H9 (cell line): ENCODE measurements around the gene C4orf36. TPM values are rescaled to one million over a fixed set of nuclear protein-coding genes. Genes with fewer than 3 reads are reported as not detected.

ENCODE experiments used
- DNase-seq: peaks from one replicate; pipeline ENCODE4 v3.0.0-alpha.2; 2017
- H2AFZ ChIP-seq: one replicate; pipeline ENCODE4 v1.6.1; 2013; ENCODE audit warnings: mild to moderate bottlenecking, low read length, control low read depth, moderate library complexity
- H2AK5ac ChIP-seq: 2 replicates; pipeline ENCODE4 v1.6.1; 2013; ENCODE audit warnings: low read length, control low read depth, mixed read lengths; ENCODE audit not compliant: insufficient read length
- H2BK120ac ChIP-seq: one replicate; pipeline ENCODE4 v1.6.1; 2013; ENCODE audit warnings: low read depth, mild to moderate bottlenecking, low read length, control low read depth, inconsistent platforms; ENCODE audit not compliant: poor library complexity, severe bottlenecking
- H2BK12ac ChIP-seq: 2 replicates; pipeline ENCODE4 v1.6.1; 2013; ENCODE audit warnings: low read length, control low read depth, mixed read lengths, low read depth; ENCODE audit not compliant: insufficient read length
- H2BK15ac ChIP-seq: 2 replicates; pipeline ENCODE4 v1.6.1; 2013; ENCODE audit warnings: low read depth, low read length, control low read depth
- H2BK20ac ChIP-seq: one replicate; pipeline ENCODE4 v1.6.1; 2013; ENCODE audit warnings: low read depth, mild to moderate bottlenecking, low read length, control low read depth, inconsistent platforms; ENCODE audit not compliant: poor library complexity, severe bottlenecking
- H2BK5ac ChIP-seq: 2 replicates; pipeline ENCODE4 v1.6.1; 2013; ENCODE audit warnings: low read length, control low read depth, mixed read lengths; ENCODE audit not compliant: insufficient read length
- H3K14ac ChIP-seq: 2 replicates; pipeline ENCODE4 v1.6.1; 2013; ENCODE audit warnings: low read length, control low read depth; ENCODE audit not compliant: insufficient read depth
- H3K18ac ChIP-seq: 2 replicates; pipeline ENCODE4 v1.6.1; 2013; ENCODE audit warnings: low read depth, mild to moderate bottlenecking, mixed read lengths, low read length, control low read depth; ENCODE audit not compliant: insufficient read length
- H3K23ac ChIP-seq: 2 replicates; pipeline ENCODE4 v1.6.1; 2013; ENCODE audit warnings: low read length, control low read depth, mixed read lengths, low read depth; ENCODE audit not compliant: insufficient read length
- H3K23me2 ChIP-seq: 2 replicates; pipeline ENCODE4 v1.6.1; 2013; ENCODE audit warnings: low read depth, mild to moderate bottlenecking, mixed read lengths, low read length, control low read depth; ENCODE audit not compliant: insufficient read length, poor library complexity, severe bottlenecking
- H3K27ac ChIP-seq: 2 replicates; pipeline ENCODE4 v1.5.1; 2013; ENCODE audit warnings: low read length, control low read depth, mixed read lengths, low read depth; ENCODE audit not compliant: insufficient read length
- H3K27me3 ChIP-seq: 2 replicates; pipeline ENCODE4 v1.6.1; 2013; ENCODE audit warnings: low read length, control low read depth, inconsistent platforms; ENCODE audit not compliant: insufficient read depth
- H3K4ac ChIP-seq: 2 replicates; pipeline ENCODE4 v1.6.1; 2013; ENCODE audit warnings: low read depth, mild to moderate bottlenecking, control low read depth, inconsistent platforms, low read length, moderate library complexity
- H3K4me1 ChIP-seq: 2 replicates; pipeline ENCODE4 v1.6.1; 2013; ENCODE audit warnings: low read length, control low read depth, inconsistent platforms; ENCODE audit not compliant: insufficient read depth
- H3K4me2 ChIP-seq: 2 replicates; pipeline ENCODE4 v1.6.1; 2013; ENCODE audit warnings: low read length, control low read depth, mixed read lengths; ENCODE audit not compliant: insufficient read length, insufficient read depth
- H3K56ac ChIP-seq: 2 replicates; pipeline ENCODE4 v1.6.1; 2013; ENCODE audit warnings: low read depth, mild to moderate bottlenecking, mixed read lengths, low read length, control low read depth; ENCODE audit not compliant: insufficient read length
- H3K79me1 ChIP-seq: 2 replicates; pipeline ENCODE4 v1.6.1; 2013; ENCODE audit warnings: low read depth, mild to moderate bottlenecking, moderate library complexity, low read length, control low read depth, inconsistent platforms; ENCODE audit not compliant: insufficient read depth, poor library complexity, severe bottlenecking
- H3K79me2 ChIP-seq: 2 replicates; pipeline ENCODE4 v1.6.1; 2013; ENCODE audit warnings: low read length, control low read depth, inconsistent platforms; ENCODE audit not compliant: insufficient read depth
- H3K9ac ChIP-seq: 2 replicates; pipeline ENCODE4 v1.6.1; 2013; ENCODE audit warnings: low read length, control low read depth, mixed read lengths; ENCODE audit not compliant: insufficient read length; ENCODE audit errors: extremely low read depth
- H3K9me3 ChIP-seq: one replicate; pipeline ENCODE4 v1.6.1; 2013; ENCODE audit warnings: low read depth, low read length, inconsistent platforms; ENCODE audit not compliant: control insufficient read depth
- H3T11ph ChIP-seq: one replicate; pipeline ENCODE4 v1.6.1; 2013; ENCODE audit warnings: mild to moderate bottlenecking, low read length, control low read depth, inconsistent platforms
- H4K20me1 ChIP-seq: one replicate; pipeline ENCODE4 v1.6.1; 2013; ENCODE audit not compliant: control insufficient read depth, insufficient read length, insufficient read depth
- H4K5ac ChIP-seq: 2 replicates; pipeline ENCODE4 v1.6.1; 2013; ENCODE audit warnings: low read depth, mild to moderate bottlenecking, mixed read lengths, low read length, control low read depth; ENCODE audit not compliant: insufficient read length
- H4K8ac ChIP-seq: replicated peaks from 2 replicates; pipeline ENCODE4 v1.6.1; 2013; ENCODE audit warnings: low read length, control low read depth, mixed read lengths, low read depth; ENCODE audit not compliant: insufficient read length
- H4K91ac ChIP-seq: 2 replicates; pipeline ENCODE4 v1.6.1; 2013; ENCODE audit warnings: low read depth, mild to moderate bottlenecking, moderate library complexity, mixed read lengths, low read length, control low read depth; ENCODE audit not compliant: insufficient read length
- H3K27ac Mint-ChIP-seq, 3 experiments: 2 replicates in 2 of 3; 3 replicates in 1 of 3; pipeline ENCODE4 v1.8.0; 2020 to 2021; ENCODE audit warnings: mixed read lengths in 3 of 3, mild to moderate bottlenecking in 1 of 3, moderate library complexity in 1 of 3
- H3K27me3 Mint-ChIP-seq: 2 replicates; pipeline ENCODE4 v1.8.0; 2021; ENCODE audit warnings: low read depth, mild to moderate bottlenecking, moderate library complexity, mixed read lengths
- H3K36me3 Mint-ChIP-seq, 3 experiments: 2 replicates in 2 of 3; 3 replicates in 1 of 3; pipeline ENCODE4 v1.8.0; 2020 to 2021; ENCODE audit warnings: low read depth in 3 of 3, mixed read lengths in 3 of 3; ENCODE audit not compliant: insufficient read depth in 1 of 3
- H3K4me1 Mint-ChIP-seq, 2 experiments: 2 replicates each; pipeline ENCODE4 v1.8.0; 2020; ENCODE audit warnings: mixed read lengths in 2 of 2
- H3K4me3 Mint-ChIP-seq, 2 experiments: 2 replicates in 1 of 2; 3 replicates in 1 of 2; pipeline ENCODE4 v1.8.0; 2020 to 2021; ENCODE audit warnings: mild to moderate bottlenecking in 2 of 2, mixed read lengths in 2 of 2, moderate library complexity in 1 of 2
- H3K9me3 Mint-ChIP-seq, 2 experiments: 2 replicates in 1 of 2; 3 replicates in 1 of 2; pipeline ENCODE4 v1.8.0; 2020; ENCODE audit warnings: mild to moderate bottlenecking in 2 of 2, mixed read lengths in 2 of 2, moderate library complexity in 1 of 2
- CTCF ChIP-seq: fragments of 200-600 bp; sonication (generic); conservative IDR thresholded peaks from 3 replicates; pipeline ENCODE4 v1.8.0; 2021; ENCODE audit warnings: antibody characterized with exemption, mild to moderate bottlenecking
- WGBS: extraction: QIAGEN DNeasy Blood & Tissue Kit; methylation state at CpG from one replicate; pipeline ENCODE4 v1.1.7; 2013; ENCODE audit warnings: missing lambda C conversion rate, low lambda C conversion rate, mixed read lengths; ENCODE audit not compliant: insufficient read length; ENCODE audit errors: extremely low coverage; 5-methylcytosine and 5-hydroxymethylcytosine counted together
- total RNA-seq: library from RNA; stranded (reverse); gene quantifications from 2 replicates; pipeline ENCODE4 v1.2.1, GENCODE V29; 2021

C4orf36 gene
- total RNA-seq, 1 experiment from 2014 or later, result 2.2 TPM

- no peak for DNase-seq
- H3K27me3 ChIP-seq, result no peaks in the 10 kb centered on the region
- no peak overlapping the region for H3K27ac ChIP-seq
These were observed 18.1 kb upstream of the C4orf36 start for GRCh38 chr4:86910369-86910768.

More at GRCh38 chr4:86910369-86910768, 18.1 kb upstream of the C4orf36 start:
- Histone ChIP-seq H2BK5ac (no peak overlapping the region), H3K9me3 (no peaks in the 10 kb centered on the region), H2BK12ac (no peak overlapping the region), H4K91ac (no peak overlapping the region), H3K79me2 (no peaks in the 10 kb centered on the region), H3K23ac (no peak overlapping the region), H3K56ac (no peak overlapping the region), H3K4ac (no peak overlapping the region), H3K18ac (no peak overlapping the region), H2BK120ac (no peak overlapping the region), H4K5ac (no peak overlapping the region), H4K8ac (no peak overlapping the region), H3T11ph (no peak overlapping the region), H3K23me2 (no peaks in the 10 kb centered on the region), H2AFZ (no peak overlapping the region), H2BK15ac (no peak overlapping the region), H3K79me1 (no peaks in the 10 kb centered on the region), H3K14ac (no peak overlapping the region), H2AK5ac (no peak overlapping the region), H4K20me1 (peaks cover 4% of the 10 kb centered on the region), H3K4me2 (no peak overlapping the region), H3K4me1 (no peaks in the 10 kb centered on the region), H3K9ac (no peak overlapping the region), H2BK20ac (no peak overlapping the region)
- Mint-ChIP-seq H3K27ac (no peak overlapping the region), H3K27me3 (no peaks in the 10 kb centered on the region), H3K4me3 (no peak overlapping the region), H3K4me1 (peaks cover 3 to 4% of the 10 kb centered on the region in 2 experiments; a peak in 2 of 4 replicates), H3K9me3 (no peaks in the 10 kb centered on the region), H3K36me3 (no peaks in the 10 kb centered on the region)
- peak; percentile 43 for TF ChIP-seq CTCF
- no CpG with 5 or more reads among the region's 5 CpGs for WGBS
